DND-41 (cell line): Measurements from ENCODE around the gene SLC13A3.

ENCODE experiments used
- CTCF ChIP-seq: IDR thresholded peaks from 2 replicates; pipeline ENCODE4 v1.5.1; 2012; ENCODE audit warnings: borderline replicate concordance, low read length, moderate library complexity, mild to moderate bottlenecking; ENCODE audit not compliant: poor library complexity, severe bottlenecking; ENCODE audit errors: extremely low read depth
- EZH2 ChIP-seq: IDR thresholded peaks from 3 replicates; pipeline ENCODE4 v1.6.1; 2012; ENCODE audit warnings: borderline replicate concordance, low read depth, mild to moderate bottlenecking, moderate library complexity, low read length, inconsistent platforms; ENCODE audit not compliant: severe bottlenecking

GRCh38 chr20:46584508-46584907 lies 66.8 kb downstream of the SLC13A3 start:
- TF ChIP-seq CTCF (no peak), EZH2 (no peak)
